HepG2 (cell line): ENCODE data around the gene RAD50. TPM values are rescaled to one million over a fixed set of nuclear protein-coding genes. Genes with fewer than 3 reads are reported as not detected.

Source experiments
- ADNP ChIP-seq: sonication (generic); formaldehyde crosslinking; IDR thresholded peaks from 2 replicates; pipeline ENCODE4 v1.4.0; 2020; ENCODE audit warnings: missing genetic modification reagents
- ATM ChIP-seq: fragments of 450-650 bp; IDR thresholded peaks from 2 replicates; pipeline ENCODE4 v1.7.1; 2017; ENCODE audit warnings: mild to moderate bottlenecking, borderline replicate concordance
- BCL3 ChIP-seq: sonication (generic); formaldehyde crosslinking; IDR thresholded peaks from 2 replicates; pipeline ENCODE4 v1.5.1; 2020; ENCODE audit warnings: mild to moderate bottlenecking, missing genetic modification reagents, moderate library complexity
- HMG20A ChIP-seq: IDR thresholded peaks from 2 replicates; pipeline ENCODE4 v1.6.1; 2016; ENCODE audit warnings: borderline replicate concordance
- HNF1A ChIP-seq, 2 experiments: sonication (generic) in 1 of 2; formaldehyde crosslinking in 1 of 2; IDR thresholded peaks; 2 replicates each; pipeline versions ENCODE4 v1.4.0 to v1.6.1; 2016 to 2020; ENCODE audit warnings: borderline replicate concordance in 1 of 2, low read depth in 1 of 2, mild to moderate bottlenecking in 1 of 2, missing genetic modification reagents in 1 of 2
- IKZF4 ChIP-seq: sonication (generic); formaldehyde crosslinking; IDR thresholded peaks from 2 replicates; pipeline ENCODE4 v1.5.1; 2020; ENCODE audit warnings: borderline replicate concordance, mild to moderate bottlenecking, low read depth, missing genetic modification reagents; ENCODE audit errors: not compliant biosample characterization
- MED1 ChIP-seq: sonication (generic); formaldehyde crosslinking; IDR thresholded peaks from 2 replicates; pipeline ENCODE4 v1.4.0; 2020; ENCODE audit warnings: missing genetic modification reagents
- MIXL1 ChIP-seq: IDR thresholded peaks from 2 replicates; pipeline ENCODE4 v1.6.1; 2016
- MTF2 ChIP-seq: sonication (generic); formaldehyde crosslinking; IDR thresholded peaks from 2 replicates; pipeline ENCODE4 v1.5.0; 2020; ENCODE audit warnings: missing genetic modification reagents, borderline replicate concordance
- MYC ChIP-seq: sonication (generic); formaldehyde crosslinking; IDR thresholded peaks from 2 replicates; pipeline ENCODE4 v1.9.0; 2021; ENCODE audit warnings: missing genetic modification reagents, borderline replicate concordance
- NFIB ChIP-seq: sonication (generic); formaldehyde crosslinking; IDR thresholded peaks from 2 replicates; pipeline ENCODE4 v1.9.0; 2021; ENCODE audit warnings: missing genetic modification reagents, mild to moderate bottlenecking, borderline replicate concordance
- NRL ChIP-seq: sonication (generic); formaldehyde crosslinking; IDR thresholded peaks from 2 replicates; pipeline ENCODE4 v1.5.0; 2020; ENCODE audit warnings: missing genetic modification reagents, mild to moderate bottlenecking, moderate library complexity, borderline replicate concordance
- POLR2AphosphoS5 ChIP-seq: IDR thresholded peaks from 2 replicates; pipeline ENCODE4 v1.6.1; 2012; ENCODE audit warnings: low read depth, low read length
- RBFOX2 ChIP-seq: fragments of 200-400 bp; formaldehyde crosslinking; IDR thresholded peaks from 2 replicates; pipeline ENCODE4 v1.6.1; 2017; ENCODE audit warnings: low read depth, mild to moderate bottlenecking, low read length
- XRCC5 ChIP-seq: fragments of 200-400 bp; formaldehyde crosslinking; optimal IDR thresholded peaks from 2 replicates; pipeline ENCODE3; 2017; ENCODE audit warnings: mild to moderate bottlenecking, low read length
- YY1 ChIP-seq: IDR thresholded peaks from 2 replicates; pipeline ENCODE4 v1.6.1; 2011; ENCODE audit warnings: low read length, low read depth, moderate library complexity, mild to moderate bottlenecking; ENCODE audit not compliant: insufficient read depth, insufficient replicate concordance
- ZBTB49 ChIP-seq: sonication (generic); formaldehyde crosslinking; IDR thresholded peaks from 2 replicates; pipeline ENCODE4 v1.4.0; 2020; ENCODE audit warnings: missing genetic modification reagents, borderline replicate concordance
- ZBTB8A ChIP-seq: sonication (generic); formaldehyde crosslinking; IDR thresholded peaks from 2 replicates; pipeline ENCODE4 v1.4.0; 2020; ENCODE audit warnings: mild to moderate bottlenecking, low read depth, missing genetic modification reagents, borderline replicate concordance
- ZNF101 ChIP-seq: sonication (generic); formaldehyde crosslinking; IDR thresholded peaks from 2 replicates; pipeline ENCODE4 v1.4.0; 2020; ENCODE audit warnings: mild to moderate bottlenecking, low read depth, missing genetic modification reagents, borderline replicate concordance
- ZNF3 ChIP-seq: IDR thresholded peaks from 2 replicates; pipeline ENCODE4 v1.7.0; 2017; ENCODE audit warnings: inconsistent platforms
- ZNF430 ChIP-seq: sonication (generic); formaldehyde crosslinking; IDR thresholded peaks from 2 replicates; pipeline ENCODE4 v1.9.0; 2021; ENCODE audit warnings: mild to moderate bottlenecking, missing genetic modification reagents
- ZSCAN22 ChIP-seq: sonication (generic); formaldehyde crosslinking; IDR thresholded peaks from 2 replicates; pipeline ENCODE4 v1.4.0; 2020; ENCODE audit warnings: mild to moderate bottlenecking, missing genetic modification reagents
- polyA plus RNA-seq, 8 experiments: library from polyadenylated mRNA; depleted of rRNA in 3 of 8; stranded (reverse) in 7 of 8; unstranded in 1 of 8; fragments of >200 nt; fragmentation: Illumina TruSeq in 4 of 8; extraction: Trizol in 4 of 8; gene quantifications; 2 replicates each; pipeline versions ENCODE4 v1.2.1 to v1.2.3, GENCODE V29; 2011 to 2016; ENCODE audit warnings: low read depth in 4 of 8, missing spikeins in 1 of 8, mixed read lengths in 1 of 8; ENCODE audit not compliant: insufficient read depth in 1 of 8
- total RNA-seq, 5 experiments: library from RNA; depleted of rRNA; stranded (reverse); fragments of >200 nt; fragmentation: Illumina TruSeq; extraction: Trizol; gene quantifications; 2 replicates each; pipeline ENCODE4 v1.2.3, GENCODE V29; 2016; ENCODE audit warnings: low read depth in 1 of 5

The RAD50 gene
- total and polyA plus RNA-seq, 2 of the 13 experiments (the other 11 are each of a cell fraction or from before 2014, with no cell fraction given), result 19.2 to 23.4 TPM

GRCh38 chr5:132556763-132557477 lies at the start of gene RAD50 (continued):
- TF ChIP-seq MIXL1 (CRISPR knock-in tag) (0 out of 2 replicates have a peak, but pooled peaks have one; percentile 45), ZNF101 (CRISPR knock-in tag) (peak; percentile 90; the same call in 1 of the 2 replicates), BCL3 (CRISPR knock-in tag) (peak; percentile 91; the same call in 1 of the 2 replicates), MED1 (CRISPR knock-in tag) (peak; percentile 84), HMG20A (CRISPR knock-in tag) (peak; percentile 47; the same call in 1 of the 2 replicates), ZBTB8A (CRISPR knock-in tag) (0 out of 2 replicates have a peak, but pooled peaks have one; percentile 21), YY1 (peak; percentile 72), RBFOX2 (peak; percentile 99), MYC (CRISPR knock-in tag) (peak; percentile 99), ZNF3 (CRISPR knock-in tag) (no peak), ATM (no peak), MTF2 (CRISPR knock-in tag) (peak; percentile 77; the same call in 1 of the 2 replicates), IKZF4 (CRISPR knock-in tag) (peak; percentile 96), ZBTB49 (CRISPR knock-in tag) (no peak), NRL (CRISPR knock-in tag) (peak; percentile 93), POLR2AphosphoS5 (peak; percentile 94), NFIB (CRISPR knock-in tag) (no peak), ZNF430 (peak; percentile 96), XRCC5 (peak; percentile 79), ADNP (no peak), ZSCAN22 (CRISPR knock-in tag) (peak; percentile 77; the same call in 1 of the 2 replicates), HNF1A (IDR thresholded peaks at IDR 0.05; ENCODE audit: low read depth) (no peak), HNF1A (CRISPR knock-in tag; IDR thresholded peaks at IDR 0.05; ENCODE audit: borderline replicate concordance) (peak; percentile 43; the same call in 1 of the 2 replicates)
